HG02588 (cell line): Measurements from ENCODE around the gene CFAP45.

Experiments used
- ATAC-seq: cut with Tn5 transposase; IDR thresholded peaks from one replicate; pipeline ENCODE4 v1.9.1; 2021; ENCODE audit warnings: mild to moderate bottlenecking, moderate library complexity; ENCODE audit not compliant: unreplicated experiment

CFAP45 gene

DNA sequence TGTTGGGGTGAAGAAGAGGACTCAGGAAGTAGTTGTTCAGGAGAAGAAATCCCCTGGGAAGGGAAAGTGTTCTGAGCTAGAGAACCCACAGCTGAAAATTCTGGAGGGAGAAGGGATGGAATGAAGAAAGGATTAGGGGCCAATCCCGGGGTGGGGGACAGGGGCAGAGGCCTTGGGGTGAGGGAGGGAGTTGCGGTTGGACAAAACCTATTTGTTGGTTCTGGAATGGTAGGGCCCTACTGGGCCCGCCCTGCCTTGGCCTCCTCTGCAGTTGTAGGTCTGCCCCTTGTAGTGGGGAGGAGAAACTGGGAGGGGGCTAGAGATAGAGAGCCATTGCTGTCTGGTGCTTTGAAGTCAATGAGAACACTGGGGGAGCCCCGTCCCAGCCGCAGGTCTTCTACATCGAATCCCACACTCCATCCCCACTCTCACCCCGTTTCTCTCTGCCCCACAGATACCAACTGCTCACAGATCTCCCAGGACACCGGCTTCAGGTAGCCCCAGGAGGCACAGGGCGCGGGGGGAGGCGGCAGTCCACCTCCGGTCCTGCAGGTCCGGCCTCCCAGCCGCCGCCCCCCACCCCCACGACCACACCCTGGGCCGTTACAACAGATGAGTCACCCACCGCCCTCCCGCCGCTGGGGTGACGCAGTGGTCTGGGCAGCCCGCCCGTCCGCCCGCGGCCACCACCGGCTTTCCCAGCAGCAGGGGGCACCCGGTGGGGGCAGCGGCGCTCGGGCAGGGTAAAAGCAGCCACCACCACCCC is 24.2 kb upstream of the CFAP45 start:
- peak; percentile 13 for ATAC-seq

DNA sequence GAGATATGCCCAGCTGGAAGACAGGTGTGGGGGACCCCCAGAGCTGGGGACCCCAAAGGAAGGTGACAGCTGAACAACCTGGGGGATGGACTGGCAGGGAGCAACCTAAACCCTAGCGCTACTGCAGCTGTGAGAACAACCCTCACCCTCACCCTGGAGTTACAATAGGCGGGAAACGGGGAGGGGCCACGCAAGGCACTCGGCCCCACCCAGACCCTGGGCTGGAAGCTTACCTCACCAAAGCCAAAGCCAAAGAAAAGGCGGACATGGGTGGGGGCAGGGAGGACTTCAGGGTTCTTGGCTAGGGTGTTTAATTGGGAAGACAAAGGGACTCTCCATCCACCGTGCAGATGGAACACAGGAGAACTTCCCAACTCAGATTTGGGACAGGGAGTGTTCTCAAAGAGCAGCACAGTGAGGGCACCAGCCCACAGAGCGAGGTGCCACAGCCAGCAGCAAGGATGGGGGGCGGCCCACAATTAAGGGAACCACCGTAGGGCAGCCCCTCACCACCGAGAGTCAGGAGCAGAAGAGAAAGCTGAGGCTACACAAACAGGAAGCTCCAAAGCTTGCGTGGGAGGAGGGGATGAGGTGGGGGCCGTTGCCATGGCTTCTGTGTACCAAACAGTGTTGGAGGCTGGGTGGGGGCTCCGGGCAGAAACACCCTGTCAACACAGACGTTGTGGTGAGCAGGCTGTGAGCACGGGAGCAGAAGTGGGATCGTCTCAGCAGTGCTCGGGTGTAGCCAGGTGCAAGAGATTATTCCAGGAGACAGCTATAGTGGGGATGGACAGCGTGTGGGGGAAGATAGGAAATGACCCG is 23.4 kb upstream of the CFAP45 start:
- peak; percentile 25 for ATAC-seq

DNA sequence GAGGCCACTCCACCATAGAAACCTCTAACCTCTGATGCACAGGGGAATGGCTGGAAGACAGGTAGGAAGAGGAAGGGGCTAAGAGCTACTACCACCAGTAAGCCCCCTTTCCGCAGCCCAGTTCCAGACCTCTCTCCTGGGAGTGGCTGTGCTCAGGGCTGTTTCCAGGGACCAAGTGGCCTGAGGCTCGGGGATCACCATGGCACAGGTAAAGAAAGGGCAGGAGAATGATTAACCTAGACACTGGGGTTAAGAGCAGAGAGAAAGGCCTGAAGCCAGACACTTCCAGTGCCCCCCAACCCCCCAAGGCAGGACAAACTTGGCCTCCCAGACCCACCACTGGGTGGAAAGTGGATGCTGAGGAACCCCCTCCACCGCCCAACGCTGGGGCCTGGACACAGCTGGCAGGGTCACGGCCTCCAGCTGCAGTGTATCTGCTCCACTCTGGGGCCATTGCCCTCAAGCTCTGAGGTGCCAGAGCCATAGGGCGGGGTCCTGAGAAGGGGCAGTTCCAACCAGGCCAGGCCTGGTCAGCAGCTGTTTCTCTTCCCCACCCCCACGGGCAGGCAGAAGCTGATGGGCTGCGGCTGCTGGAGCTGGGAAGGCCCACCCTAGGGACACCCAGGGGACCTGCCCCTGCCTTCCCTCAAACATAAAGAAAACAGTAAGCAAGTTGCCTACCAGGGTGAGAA is 22.7 kb upstream of the CFAP45 start:
- ATAC-seq = no peak

DNA sequence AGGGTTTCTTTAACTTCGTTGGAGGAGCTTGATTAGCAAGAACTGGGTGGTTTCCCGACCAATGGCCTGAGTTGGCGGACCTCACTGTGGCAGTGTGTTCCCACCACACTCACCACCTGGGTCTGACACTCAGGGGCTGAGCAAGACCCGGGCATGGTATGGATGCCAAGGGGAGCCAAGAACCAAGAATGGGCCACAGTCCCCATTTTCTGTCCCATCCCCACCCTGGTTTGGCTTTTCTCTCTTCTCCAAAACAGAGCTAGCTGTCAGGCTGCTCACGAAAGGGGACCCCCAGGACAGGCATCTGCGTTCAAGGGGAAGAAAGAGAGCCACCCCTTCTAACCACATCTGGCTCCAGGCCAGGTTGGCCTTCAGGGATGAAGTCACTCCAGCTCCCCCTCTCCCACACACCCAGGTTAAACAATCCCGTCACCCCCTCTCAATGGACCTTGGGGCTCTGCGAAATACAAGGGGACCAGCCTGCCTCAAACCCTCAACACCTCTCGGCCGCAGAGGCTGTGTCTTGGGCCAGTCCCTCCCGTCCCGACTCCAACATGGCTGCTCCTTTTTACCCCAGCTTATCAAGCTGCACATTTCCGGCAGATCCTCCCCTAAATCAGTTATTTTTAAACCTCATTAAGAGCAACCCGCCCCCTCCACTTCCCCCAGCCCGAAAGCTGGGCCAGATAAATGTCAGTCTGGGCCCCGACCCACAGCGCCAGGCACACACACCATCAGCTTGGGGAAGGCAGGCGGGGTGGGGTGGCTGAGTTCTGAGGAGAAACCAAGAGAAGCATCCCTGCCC is 21.9 kb upstream of the CFAP45 start:
- no peak for ATAC-seq

DNA sequence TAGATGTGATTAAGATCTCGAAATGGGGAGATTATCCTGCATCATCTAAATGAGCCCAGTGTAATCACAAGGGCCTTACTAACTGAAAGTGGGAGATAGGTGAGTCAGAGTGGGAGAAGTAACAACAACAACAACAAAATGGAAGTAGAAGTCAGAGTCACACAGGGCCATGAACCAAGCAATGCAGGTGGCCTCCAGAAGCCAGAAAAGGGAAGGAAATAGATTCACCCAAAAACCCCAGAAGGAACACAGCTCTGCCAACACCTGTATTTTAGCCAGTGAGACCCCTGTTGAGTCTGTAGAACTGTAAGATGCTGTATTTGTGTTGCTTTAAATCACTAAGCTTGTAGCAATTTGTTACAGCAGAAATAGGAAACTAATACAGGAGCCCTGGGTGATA is 21.3 kb upstream of the CFAP45 start:
- ATAC-seq = peak; percentile 29

DNA sequence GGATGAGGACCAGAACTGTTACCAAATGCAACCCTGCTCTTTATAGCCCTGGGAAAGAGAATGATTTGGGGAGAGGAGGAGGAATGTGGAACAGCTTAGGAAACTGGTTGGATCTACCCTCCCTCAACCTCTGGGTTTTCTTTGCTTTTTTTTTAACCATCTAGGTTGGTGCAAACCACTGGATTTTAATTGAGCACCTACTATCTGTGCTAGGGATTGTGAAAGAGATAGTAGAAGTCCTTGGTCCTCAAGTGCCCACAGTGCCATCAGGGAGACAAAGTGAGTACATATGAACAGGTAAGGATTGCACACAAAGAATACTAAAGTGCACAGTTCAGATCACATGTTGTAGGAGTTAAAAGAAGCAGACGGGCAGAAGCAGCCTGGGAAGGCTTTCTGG is 20.7 kb upstream of the CFAP45 start:
- no peak for ATAC-seq

DNA sequence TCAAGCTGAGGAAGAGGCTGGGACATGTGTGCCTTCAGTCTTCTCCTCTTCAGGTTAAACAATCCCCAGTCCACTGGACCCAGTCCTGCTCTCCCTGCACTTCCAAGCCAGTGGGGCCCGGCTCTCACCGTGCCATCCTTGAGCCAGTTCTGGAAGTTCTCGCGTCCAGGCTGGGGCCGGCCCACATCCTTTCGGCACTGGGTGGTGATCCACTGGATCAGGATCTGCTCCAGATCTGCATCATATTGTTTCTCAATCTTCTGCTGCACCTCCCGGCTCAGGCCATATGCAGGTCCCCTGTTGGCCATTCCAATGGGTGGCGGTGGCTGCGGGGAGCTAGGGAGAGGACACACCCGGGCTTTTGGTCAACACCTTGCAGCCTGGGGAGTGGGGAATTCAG is 20.2 kb upstream of the CFAP45 start:
- ATAC-seq = no peak

DNA sequence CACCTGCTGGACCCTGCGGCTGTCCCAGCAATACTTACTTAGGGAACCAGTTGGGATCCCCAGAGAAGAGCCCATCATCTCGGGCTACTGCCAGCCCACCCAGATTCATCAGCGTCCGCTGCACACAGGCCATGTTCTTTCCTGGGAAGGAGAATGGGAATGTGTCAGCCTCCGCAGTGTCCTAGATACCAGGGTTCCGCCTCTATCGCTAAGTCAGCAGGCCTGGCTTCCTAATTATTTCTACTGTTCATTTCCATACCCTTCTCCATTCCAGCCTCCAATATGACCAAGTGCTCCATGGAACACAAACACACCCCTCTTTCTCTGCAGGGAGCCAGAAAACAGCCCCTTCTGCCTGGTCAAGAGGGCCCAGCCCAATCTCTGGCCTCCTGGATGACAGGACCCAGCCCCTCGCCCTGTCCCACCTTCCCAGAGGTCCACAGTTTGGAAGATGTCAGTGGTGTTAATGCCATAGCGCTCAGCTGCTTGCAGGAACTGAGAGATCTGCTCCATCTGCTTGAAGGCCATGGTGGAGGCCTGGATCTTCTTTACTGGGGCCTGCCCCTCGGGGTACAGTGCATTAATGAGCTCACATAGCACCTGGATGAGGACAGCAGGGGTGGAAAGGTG is 19.4 kb upstream of the CFAP45 start:
- ATAC-seq = no peak

DNA sequence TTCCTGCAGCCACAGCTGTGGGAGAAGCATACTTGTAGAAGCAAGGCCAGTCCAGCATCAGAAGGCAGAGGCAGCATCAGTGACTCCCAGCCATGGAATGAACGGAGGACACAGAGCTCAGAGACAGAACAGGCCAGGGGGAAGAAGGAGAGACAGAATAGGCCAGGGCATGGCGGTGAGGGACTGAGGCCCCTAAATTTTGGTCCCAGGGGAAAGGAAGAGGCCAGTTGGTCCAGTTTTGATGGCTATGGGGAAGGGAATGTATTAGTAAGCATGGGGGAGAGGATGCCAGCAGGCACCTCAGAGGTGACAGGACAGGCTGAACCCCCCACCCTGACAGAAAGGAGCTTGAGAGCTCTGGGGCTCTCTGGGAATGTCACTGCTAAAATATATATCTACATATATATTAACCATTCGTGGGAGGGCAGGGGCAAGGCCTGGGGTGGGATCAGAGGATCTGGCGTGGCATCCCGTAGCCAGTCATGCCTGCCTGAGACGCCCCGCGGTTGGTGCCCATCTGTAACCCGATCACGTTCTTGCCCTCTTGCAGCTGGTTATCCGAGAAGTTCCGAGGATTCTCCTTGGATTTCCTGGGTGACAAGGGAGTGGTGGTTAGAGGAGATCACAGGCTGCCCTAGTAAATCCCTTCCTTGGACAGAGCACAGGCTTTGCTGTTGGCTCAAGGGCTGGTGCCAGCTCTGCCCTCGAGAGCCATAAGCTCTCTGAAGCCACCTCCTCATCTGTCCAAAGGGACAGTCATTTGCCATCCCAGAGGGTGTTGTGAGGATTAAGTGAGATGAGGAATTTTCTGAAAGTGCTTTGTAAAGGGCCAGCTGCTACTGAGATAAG is 18.6 kb upstream of the CFAP45 start:
- ATAC-seq = no peak

DNA sequence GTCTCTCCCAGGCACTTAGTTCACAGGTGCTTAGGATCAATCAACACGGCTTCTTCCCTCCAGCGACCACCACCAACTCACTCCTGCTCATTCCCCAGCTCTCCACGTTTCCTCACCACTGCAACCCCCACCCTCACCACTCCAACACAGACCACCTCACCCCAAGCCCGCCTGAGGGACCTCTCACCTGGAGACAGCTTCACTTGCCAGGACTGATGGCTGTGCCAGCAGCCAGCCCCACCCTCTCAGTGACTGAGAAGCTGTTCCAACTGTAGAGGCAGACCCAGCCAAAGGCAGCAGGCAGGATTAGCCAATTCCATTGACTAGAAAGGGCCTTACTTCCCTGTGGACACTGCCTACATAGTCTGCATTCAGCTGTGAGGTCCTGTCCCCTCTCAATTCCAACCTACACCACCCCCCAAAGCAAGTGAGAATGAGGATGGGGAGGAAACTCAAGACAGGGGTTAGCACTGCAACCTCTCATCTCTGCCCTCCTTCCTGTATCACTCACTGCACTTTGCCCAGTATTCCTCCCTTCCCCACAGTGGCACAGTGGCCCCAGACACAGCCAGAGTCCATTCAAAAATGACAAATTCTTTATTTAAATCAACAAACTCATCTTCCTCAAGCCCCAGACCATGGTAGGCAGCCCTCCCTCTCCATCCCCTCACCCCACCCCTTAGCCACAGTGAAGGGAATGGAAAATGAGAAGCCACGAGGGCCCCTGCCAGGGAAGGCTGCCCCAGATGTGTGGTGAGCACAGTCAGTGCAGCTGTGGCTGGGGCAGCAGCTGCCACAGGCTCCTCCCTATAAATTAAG is 17.8 kb upstream of the CFAP45 start:
- no peak for ATAC-seq

DNA sequence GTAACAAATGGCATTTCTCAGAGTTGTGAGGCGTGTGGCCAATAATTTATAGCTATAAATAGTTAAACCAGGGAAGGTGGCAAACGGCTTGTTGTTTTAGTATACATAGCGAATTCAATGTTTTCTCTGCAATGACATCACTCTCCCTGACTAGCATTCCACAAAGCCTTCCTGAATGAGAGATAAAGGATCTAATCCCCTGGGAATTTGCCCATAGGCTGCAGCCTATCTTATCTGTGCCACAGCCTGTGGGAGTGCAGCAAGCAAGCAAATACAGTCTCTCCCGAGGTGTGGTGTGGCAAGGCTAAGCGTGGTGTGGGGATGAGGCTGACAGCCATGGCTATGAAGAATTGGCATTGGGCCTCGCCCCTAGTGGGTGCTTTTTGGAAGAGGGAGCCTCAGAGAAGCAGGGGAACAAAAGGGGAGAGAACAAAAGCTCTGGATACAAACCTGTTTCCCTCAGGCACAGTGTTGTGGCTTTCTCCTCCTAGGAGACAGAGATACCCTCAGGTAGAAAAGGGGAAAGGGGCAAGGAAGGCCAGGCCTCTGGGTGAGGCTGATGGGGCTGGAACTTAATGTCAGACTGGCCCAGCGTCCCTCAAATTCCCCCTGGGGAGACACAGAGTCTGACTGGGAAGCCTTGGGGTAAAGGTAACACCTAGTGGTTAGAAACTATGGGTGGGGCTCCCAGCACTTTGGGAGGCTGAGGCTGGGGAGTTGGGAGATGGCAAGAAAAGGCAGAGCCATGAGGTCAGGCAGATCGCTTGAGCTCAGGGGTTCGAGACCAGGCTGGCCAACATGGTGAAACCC is 16.5 kb upstream of the CFAP45 start:
- ATAC-seq = no peak

DNA sequence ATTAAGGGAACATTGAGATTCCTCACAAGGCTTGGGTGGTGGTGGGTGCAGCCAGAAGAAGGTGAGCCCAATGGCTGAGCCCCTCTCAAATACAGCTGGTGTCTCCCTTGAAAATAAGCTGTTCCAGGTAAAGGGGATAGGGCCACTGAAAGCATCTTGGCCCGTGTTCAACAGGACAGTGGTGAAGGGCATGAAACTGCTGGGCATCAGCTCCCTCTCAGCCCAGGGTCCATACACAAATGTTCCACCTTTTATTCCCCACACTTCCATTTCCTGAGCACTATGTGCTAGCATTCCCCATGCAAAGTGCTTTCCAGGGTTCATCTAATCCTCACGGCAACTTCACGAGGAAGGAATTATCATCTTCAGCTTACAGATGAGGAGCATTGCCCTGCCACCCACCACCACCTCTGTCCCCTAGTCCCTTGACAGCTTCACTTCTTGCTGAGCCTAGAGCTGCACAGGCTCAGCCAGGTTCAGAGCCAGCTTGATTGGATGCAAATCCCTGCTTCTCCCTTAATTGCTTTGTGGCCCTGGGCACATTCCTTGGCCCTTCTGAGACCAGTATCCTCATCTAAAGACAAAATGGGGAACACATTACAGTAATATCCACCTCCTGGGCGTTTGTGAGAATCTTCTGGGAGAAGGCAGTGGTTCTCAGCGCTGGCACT is 15.7 kb upstream of the CFAP45 start:
- no peak for ATAC-seq

DNA sequence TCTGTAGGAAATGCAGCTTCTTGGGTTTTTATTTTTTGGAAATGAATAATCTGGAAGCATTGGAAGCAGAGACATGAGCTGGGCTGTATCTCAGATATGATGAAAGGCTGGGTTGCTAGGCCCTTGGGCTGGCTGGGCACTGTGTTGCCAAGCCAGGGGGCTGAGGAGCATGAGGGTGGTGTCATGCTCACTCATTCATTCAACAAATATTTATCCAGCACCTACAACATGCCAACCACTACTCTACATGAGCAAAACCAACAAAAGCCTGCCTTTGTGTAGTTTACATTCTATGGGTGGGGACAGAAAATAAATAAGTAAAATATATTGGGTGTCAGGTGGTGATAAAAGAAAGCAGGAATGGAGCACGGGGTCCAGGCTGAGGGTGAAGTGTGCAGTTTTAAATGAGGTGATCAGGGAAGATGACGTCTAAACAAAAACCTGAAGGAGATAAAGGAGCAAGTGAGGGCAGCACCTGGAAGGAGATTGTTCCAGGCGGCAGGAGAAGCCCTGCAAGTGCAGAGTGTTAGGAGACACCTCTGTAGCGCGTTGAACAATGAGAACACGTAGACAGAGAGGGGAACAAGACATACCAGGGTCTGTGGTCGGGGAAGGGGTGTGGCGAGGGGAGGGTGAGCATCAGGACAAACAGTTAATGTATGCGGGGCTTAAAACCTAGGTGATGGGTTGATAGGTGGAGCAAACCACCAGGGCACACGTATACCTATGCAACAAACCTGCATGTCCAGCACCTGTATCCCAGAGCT is 14.5 kb upstream of the CFAP45 start:
- ATAC-seq = no peak

DNA sequence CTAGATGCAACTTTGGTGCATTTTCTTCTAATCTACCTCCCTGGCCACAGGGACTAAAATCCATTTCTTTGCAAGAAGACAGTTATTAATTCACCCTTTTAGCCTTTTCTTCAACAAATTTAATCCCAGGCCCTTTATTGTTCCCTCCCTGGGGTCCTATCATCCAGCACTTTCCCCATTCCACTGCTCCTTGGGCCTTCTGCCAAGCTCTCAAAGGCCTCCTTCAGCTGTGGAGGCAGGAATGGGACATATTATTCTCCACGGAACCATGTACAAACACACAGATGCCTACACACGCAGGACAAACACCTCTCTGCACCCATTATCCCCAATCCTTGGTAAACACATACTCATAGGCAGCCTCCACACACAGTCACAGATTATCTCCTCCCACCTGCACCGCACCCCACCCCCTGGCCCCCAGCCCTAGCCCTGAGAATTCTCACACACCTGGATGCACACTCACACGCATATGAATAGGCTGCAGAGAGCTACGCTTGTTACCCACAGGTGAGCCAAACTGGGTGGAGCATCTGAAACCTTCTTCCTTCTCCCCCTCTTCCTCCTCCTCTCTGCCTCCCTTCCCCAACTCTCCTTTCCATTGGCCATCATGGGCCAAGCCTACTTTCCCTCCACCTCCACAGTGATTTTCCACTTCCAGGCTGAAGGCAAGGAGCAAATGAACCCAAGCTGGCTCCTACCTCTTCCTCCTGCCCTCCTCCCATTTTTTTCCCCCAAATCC is 13.7 kb upstream of the CFAP45 start:
- ATAC-seq = no peak

DNA sequence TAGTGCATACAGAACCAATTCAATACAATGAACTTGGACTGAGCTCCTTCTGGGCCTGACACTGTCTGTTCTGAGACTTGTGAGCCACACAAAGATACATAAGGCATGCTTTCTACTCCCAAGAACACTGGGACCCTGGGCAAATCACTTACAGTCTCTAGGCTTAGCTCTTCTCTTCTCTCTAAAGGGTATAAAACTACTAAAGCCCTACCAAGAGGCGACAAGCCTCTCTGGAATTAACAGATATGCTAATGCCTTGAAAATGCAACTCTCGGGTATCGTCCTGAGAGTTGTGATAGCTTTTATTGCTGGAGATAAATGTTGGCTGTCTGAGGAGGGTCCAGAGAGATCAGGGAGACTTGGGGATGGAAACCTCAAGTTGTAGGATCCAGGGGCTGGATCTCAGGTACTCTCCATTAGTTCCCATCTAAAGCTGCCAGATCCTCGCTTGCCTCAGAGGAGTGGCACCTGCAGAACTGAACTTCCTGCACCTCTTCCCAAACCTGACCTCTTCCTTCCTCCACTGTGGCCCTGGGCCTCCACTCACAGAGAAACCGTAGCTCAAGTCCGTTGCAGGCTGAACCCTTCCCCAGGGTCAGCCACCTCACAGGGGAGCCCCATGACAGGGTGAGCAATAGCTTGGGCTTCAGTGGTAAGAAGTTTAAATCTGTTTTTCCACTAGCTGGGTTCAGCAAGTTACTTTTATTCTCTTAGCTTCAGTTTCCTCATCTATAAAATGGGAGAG is 11.5 kb upstream of the CFAP45 start:
- ATAC-seq = no peak
